Suprapubic skin (tissue), 4 donors: ENCODE results near the gene RRP9. TPM values are rescaled to one million over a fixed set of nuclear protein-coding genes. Genes with fewer than 3 reads are reported as not detected.

Experiments used
- DNase-seq, 2 donors: peaks; one replicate each; pipeline ENCODE4 v3.0.0-alpha.2; 2019; ENCODE audit warnings: low spot score in 2 of 2
- H3K27ac ChIP-seq: fragments of 200-600 bp; sonication (generic); one replicate; pipeline ENCODE4 v1.5.1; 2019
- H3K27me3 ChIP-seq: fragments of 200-600 bp; sonication (generic); one replicate; pipeline ENCODE4 v1.5.1; 2019
- H3K36me3 ChIP-seq: fragments of 200-600 bp; sonication (generic); one replicate; pipeline ENCODE4 v1.5.1; 2019
- H3K4me1 ChIP-seq: fragments of 200-600 bp; sonication (generic); one replicate; pipeline ENCODE4 v1.5.1; 2019
- H3K4me3 ChIP-seq: fragments of 200-600 bp; sonication (generic); one replicate; pipeline ENCODE4 v1.5.1; 2019; ENCODE audit warnings: mild to moderate bottlenecking
- H3K9me3 ChIP-seq: fragments of 200-600 bp; sonication (generic); one replicate; pipeline ENCODE4 v1.5.1; 2019
- EP300 ChIP-seq: sonication (generic); formaldehyde crosslinking; IDR thresholded peaks from one replicate; pipeline ENCODE4 v1.6.1; 2017; ENCODE audit warnings: antibody characterized with exemption
- POLR2A ChIP-seq, 2 donors: fragments of 450-650 bp; IDR thresholded peaks; one replicate each; pipeline ENCODE4 v1.6.1; 2017; ENCODE audit warnings: antibody characterized with exemption in 2 of 2, mild to moderate bottlenecking in 2 of 2, moderate library complexity in 2 of 2
- POLR2AphosphoS5 ChIP-seq, 3 donors: sonication (generic); formaldehyde crosslinking; IDR thresholded peaks; one replicate each; pipeline ENCODE4 v1.6.1; 2017; ENCODE audit warnings: antibody characterized with exemption in 3 of 3
- WGBS: methylation state at CpG from one replicate; pipeline ENCODE4 v1.1.5; 2018; 5-methylcytosine and 5-hydroxymethylcytosine counted together
- total RNA-seq, 4 donors: library from RNA; depleted of rRNA; stranded (reverse); fragments of >200 nt; gene quantifications; one replicate each; pipeline ENCODE4 v1.1.0, GENCODE V29; 2016
- TF ChIP-seq, protein P1 (sequence below), 2 donors: fragments of 200-600 bp in 1 of 2; fragments of 450-650 bp in 1 of 2; sonication (generic) in 1 of 2; IDR thresholded peaks; one replicate each; pipeline ENCODE4 v1.5.1; 2016 to 2019; ENCODE audit warnings: antibody characterized with exemption in 2 of 2, mild to moderate bottlenecking in 1 of 2, moderate library complexity in 1 of 2

RRP9 gene
- total RNA-seq, 4 donors from 2014 or later, result 13.4 to 16.7 (median 14.8) TPM

DNA sequence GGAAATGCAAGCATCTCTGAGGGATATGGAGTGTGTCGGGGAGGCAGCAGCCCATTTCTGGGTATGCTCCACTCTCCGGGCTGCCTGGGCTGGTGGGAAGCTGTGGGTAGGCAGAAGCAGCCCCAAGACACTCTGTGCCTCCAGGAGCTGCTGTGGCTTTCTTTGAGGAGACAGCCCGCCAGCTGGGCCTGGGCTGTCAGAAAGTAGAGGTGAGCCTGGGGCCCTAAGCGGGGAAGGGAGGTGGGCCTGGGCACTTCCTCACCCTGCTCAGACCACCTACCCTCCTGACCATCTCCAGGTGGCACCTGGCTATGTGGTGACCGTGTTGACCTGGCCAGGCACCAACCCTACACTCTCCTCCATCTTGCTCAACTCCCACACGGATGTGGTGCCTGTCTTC is 43.4 kb upstream of the RRP9 start:
- peaks cover 5% of the 10 kb centered on the region for H3K36me3 ChIP-seq
- no peak overlapping the region for H3K27ac ChIP-seq
- WGBS, result 68% methylated on average over 5 of the region's 6 CpGs
- DNase-seq, result no peak
- no peaks in the 10 kb centered on the region for H3K27me3 ChIP-seq
- peaks cover 31% of the 10 kb centered on the region for H3K4me1 ChIP-seq
- no peak overlapping the region for H3K4me3 ChIP-seq
- no peaks in the 10 kb centered on the region for H3K9me3 ChIP-seq
- TF ChIP-seq, protein P1, sequence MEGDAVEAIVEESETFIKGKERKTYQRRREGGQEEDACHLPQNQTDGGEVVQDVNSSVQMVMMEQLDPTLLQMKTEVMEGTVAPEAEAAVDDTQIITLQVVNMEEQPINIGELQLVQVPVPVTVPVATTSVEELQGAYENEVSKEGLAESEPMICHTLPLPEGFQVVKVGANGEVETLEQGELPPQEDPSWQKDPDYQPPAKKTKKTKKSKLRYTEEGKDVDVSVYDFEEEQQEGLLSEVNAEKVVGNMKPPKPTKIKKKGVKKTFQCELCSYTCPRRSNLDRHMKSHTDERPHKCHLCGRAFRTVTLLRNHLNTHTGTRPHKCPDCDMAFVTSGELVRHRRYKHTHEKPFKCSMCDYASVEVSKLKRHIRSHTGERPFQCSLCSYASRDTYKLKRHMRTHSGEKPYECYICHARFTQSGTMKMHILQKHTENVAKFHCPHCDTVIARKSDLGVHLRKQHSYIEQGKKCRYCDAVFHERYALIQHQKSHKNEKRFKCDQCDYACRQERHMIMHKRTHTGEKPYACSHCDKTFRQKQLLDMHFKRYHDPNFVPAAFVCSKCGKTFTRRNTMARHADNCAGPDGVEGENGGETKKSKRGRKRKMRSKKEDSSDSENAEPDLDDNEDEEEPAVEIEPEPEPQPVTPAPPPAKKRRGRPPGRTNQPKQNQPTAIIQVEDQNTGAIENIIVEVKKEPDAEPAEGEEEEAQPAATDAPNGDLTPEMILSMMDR (IDR thresholded peaks at IDR 0.05), result no peak
- TF ChIP-seq POLR2A (IDR thresholded peaks at IDR 0.05), result no peak
- no peak for TF ChIP-seq EP300
- TF ChIP-seq POLR2AphosphoS5 (IDR thresholded peaks at IDR 0.05), result no peak

- Histone ChIP-seq H3K27ac (peak overlapping the region; percentile 91), H3K27me3 (no peaks in the 10 kb centered on the region), H3K4me3 (no peak overlapping the region), H3K36me3 (peaks cover 5% of the 10 kb centered on the region), H3K4me1 (peaks cover 31% of the 10 kb centered on the region), H3K9me3 (no peaks in the 10 kb centered on the region)
- DNase-seq, result no peak
- TF ChIP-seq, protein P1 (IDR thresholded peaks at IDR 0.05), result no peak
- TF ChIP-seq POLR2A (IDR thresholded peaks at IDR 0.05), result no peak
- TF ChIP-seq POLR2AphosphoS5 (IDR thresholded peaks at IDR 0.05), result no peak
- no peak for TF ChIP-seq EP300
Measured at GRCh38 chr3:51984269-51984647, 42.6 kb upstream of the RRP9 start.

GRCh38 chr3:51983578-51984268 is 42.0 kb upstream of the RRP9 start:
- Histone ChIP-seq H3K4me1 (peaks cover 31% of the 10 kb centered on the region), H3K36me3 (peaks cover 5% of the 10 kb centered on the region), H3K27ac (peak overlapping the region; percentile 91), H3K27me3 (no peaks in the 10 kb centered on the region), H3K9me3 (no peaks in the 10 kb centered on the region), H3K4me3 (peak overlapping the region; percentile 59)
- WGBS, result 38% methylated on average over 10 of the region's 22 CpGs
- DNase-seq, result no peak
- TF ChIP-seq POLR2AphosphoS5 (IDR thresholded peaks at IDR 0.05) (no peak), EP300 (no peak), POLR2A (IDR thresholded peaks at IDR 0.05) (no peak)
- TF ChIP-seq, protein P1 (IDR thresholded peaks at IDR 0.05), result no peak

DNA sequence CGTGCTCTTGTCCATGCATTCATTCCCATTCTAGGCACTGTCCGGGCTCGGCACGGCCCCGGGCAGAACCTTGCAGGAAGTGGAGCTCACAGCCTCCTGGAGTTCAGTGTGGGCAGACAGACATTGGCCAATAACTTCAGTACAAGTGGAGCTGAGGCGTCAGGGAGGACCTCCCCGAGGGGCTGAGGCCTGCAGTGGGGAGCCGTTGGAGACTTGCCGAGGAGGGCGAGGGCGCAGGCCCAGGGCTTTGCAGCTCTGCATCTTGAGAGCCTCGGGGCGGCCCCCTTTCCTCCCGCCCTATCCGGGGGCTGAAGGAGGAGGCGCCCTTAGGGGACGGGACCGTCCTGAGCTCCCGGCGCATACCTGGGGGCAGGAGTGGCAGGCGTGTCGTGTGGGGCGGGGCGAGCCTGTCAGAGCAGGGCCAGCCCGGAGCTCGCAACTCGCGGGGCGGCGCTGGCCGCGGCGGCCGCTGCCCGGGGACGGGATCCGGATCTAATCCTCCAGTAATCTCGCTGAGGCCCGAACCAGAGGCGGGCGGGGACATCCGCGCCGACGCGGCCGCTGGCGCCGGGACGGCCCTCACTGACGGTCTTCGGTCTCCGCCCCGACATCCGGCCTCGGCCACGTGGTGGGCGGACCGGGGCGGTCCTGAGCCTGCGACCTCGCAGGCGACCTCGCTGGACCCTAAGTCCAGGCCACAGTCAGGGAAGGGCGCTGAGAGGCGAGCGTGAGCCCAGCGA is 41.3 kb upstream of the RRP9 start, which contains the start of gene ACY1:
Gene ACY1, plus strand, starts transcription at position 698 of the 740 bp plus-strand sequence. CDS start 530 bp downstream, outside the sequence.
- no peaks in the 10 kb centered on the region for H3K9me3 ChIP-seq
- peak; percentile 91 for DNase-seq
- peaks cover 5% of the 10 kb centered on the region for H3K36me3 ChIP-seq
- 1% methylated on average over 17 of the region's 68 CpGs for WGBS
- TF ChIP-seq, protein P1 (IDR thresholded peaks at IDR 0.05), result no peak
- TF ChIP-seq EP300 (no peak), POLR2AphosphoS5 (IDR thresholded peaks at IDR 0.05) (peak in 1 of 3 donors; percentile 43), POLR2A (IDR thresholded peaks at IDR 0.05) (no peak)
- H3K27me3 ChIP-seq, result no peaks in the 10 kb centered on the region
- H3K4me3 ChIP-seq, result peak within 1 kb of the TSS; percentile 59
- H3K4me1 ChIP-seq, result peaks cover 33% of the 10 kb centered on the region
- H3K27ac ChIP-seq, result peak within 1 kb of the TSS; percentile 91

- peak overlapping the region; percentile 91 for H3K27ac ChIP-seq
- DNase-seq, result no peak
- no peaks in the 10 kb centered on the region for H3K27me3 ChIP-seq
- peaks cover 5% of the 10 kb centered on the region for H3K36me3 ChIP-seq
- H3K9me3 ChIP-seq, result no peaks in the 10 kb centered on the region
- TF ChIP-seq POLR2A (IDR thresholded peaks at IDR 0.05), result no peak
- TF ChIP-seq EP300, result no peak
- TF ChIP-seq POLR2AphosphoS5 (IDR thresholded peaks at IDR 0.05), result no peak
- TF ChIP-seq, protein P1 (IDR thresholded peaks at IDR 0.05), result peak in 1 of 2 donors; percentile 20
- H3K4me3 ChIP-seq, result peak overlapping the region; percentile 59
- peaks cover 39% of the 10 kb centered on the region for H3K4me1 ChIP-seq
- WGBS, result 13% methylated on average over 4 of the region's 4 CpGs
Measured at GRCh38 chr3:51982352-51982837, 40.7 kb upstream of the RRP9 start.
